ENCODE data around the gene TCEA2.

GRCh38 chr20:64086801-64087200 lies 23.8 kb downstream of the TCEA2 start:
- no peak for TF ChIP-seq CTCF (IDR thresholded peaks at IDR 0.05)
- TF ChIP-seq POLR2A (IDR thresholded peaks at IDR 0.05): no peak
